K562 (cell line): Measurements from ENCODE around the gene XIRP1. TPM values are rescaled to one million over a fixed set of nuclear protein-coding genes. Genes with fewer than 3 reads are reported as not detected.

Experiments
- EHMT2 ChIP-seq: fragments of 450-650 bp; IDR thresholded peaks from 2 replicates; pipeline ENCODE4 v1.6.1; 2018; ENCODE audit warnings: antibody characterized with exemption
- EP400 ChIP-seq: fragments of 450-650 bp; IDR thresholded peaks from 2 replicates; pipeline ENCODE4 v1.6.1; 2017; ENCODE audit warnings: antibody characterized with exemption, mild to moderate bottlenecking, moderate library complexity
- PTRF ChIP-seq: fragments of 450-650 bp; IDR thresholded peaks from 2 replicates; pipeline ENCODE4 v1.6.1; 2016; ENCODE audit warnings: mild to moderate bottlenecking, missing genetic modification characterization, missing compliant biosample characterization
- SPI1 ChIP-seq: IDR thresholded peaks from 2 replicates; pipeline ENCODE4 v1.6.1; 2011; ENCODE audit warnings: low read depth, low read length, control low read depth, borderline replicate concordance
- TEAD2 ChIP-seq: fragments of 450-650 bp; IDR thresholded peaks from 2 replicates; pipeline ENCODE4 v1.6.1; 2016; ENCODE audit warnings: missing genetic modification characterization, control low read depth, missing compliant biosample characterization
- XRCC3 ChIP-seq: fragments of 450-650 bp; IDR thresholded peaks from 2 replicates; pipeline ENCODE4 v1.6.1; 2017; ENCODE audit warnings: mild to moderate bottlenecking, moderate library complexity
- ZNF347 ChIP-seq: fragments of 450-650 bp; formaldehyde crosslinking; IDR thresholded peaks from 2 replicates; pipeline ENCODE4 v1.4.0; 2020; ENCODE audit warnings: low read depth, mild to moderate bottlenecking, moderate library complexity
- polyA plus RNA-seq, 8 experiments: library from polyadenylated mRNA; depleted of rRNA in 4 of 8; stranded (reverse) in 5 of 8; unstranded in 3 of 8; fragments of >200 nt; fragmentation: Nextera tagmentation in 2 of 8; fragmentation: Illumina TruSeq in 1 of 8; extraction: Ambion mirVana in 2 of 8; extraction: Trizol in 1 of 8; gene quantifications; 2 replicates each; pipeline versions ENCODE4 v1.2.1 to v1.2.3, GENCODE V29; 2011 to 2014; ENCODE audit warnings: inconsistent platforms in 1 of 8, missing spikeins in 1 of 8
- total RNA-seq, 7 experiments: library from RNA; depleted of rRNA in 6 of 7; stranded (reverse); fragments of >200 nt in 6 of 7; fragmentation: Illumina TruSeq in 2 of 7; extraction: Trizol in 2 of 7; gene quantifications; 2 replicates each; pipeline versions ENCODE4 v1.2.1 to v1.2.3, GENCODE V29; 2011 to 2021; ENCODE audit warnings: low replicate concordance in 1 of 7
- TF ChIP-seq, protein P1 (sequence below), 2 experiments: fragments of 450-650 bp; formaldehyde crosslinking in 1 of 2; IDR thresholded peaks; 2 replicates each; pipeline versions ENCODE4 v1.4.0 to v1.6.1; 2014 to 2020; ENCODE audit warnings: mild to moderate bottlenecking in 2 of 2, borderline replicate concordance in 1 of 2, low read depth in 1 of 2
- TF ChIP-seq, protein P2 (sequence below): fragments of 450-650 bp; IDR thresholded peaks from 2 replicates; pipeline ENCODE4 v1.6.1; 2017; ENCODE audit warnings: mild to moderate bottlenecking, moderate library complexity
- TF ChIP-seq, protein P3 (sequence below), 2 experiments: fragments of 450-650 bp; IDR thresholded peaks; 2 replicates each; pipeline ENCODE4 v1.6.1; 2018; ENCODE audit warnings: mild to moderate bottlenecking in 2 of 2, low read depth in 1 of 2; ENCODE audit not compliant: partially characterized antibody in 2 of 2

XIRP1 gene
- total and polyA plus RNA-seq, 9 of the 15 experiments (the other 6 are each of a cell fraction or from before 2014, with no cell fraction given) = 0.03 to 0.27 (median 0.08) TPM; not detected in 3

DNA sequence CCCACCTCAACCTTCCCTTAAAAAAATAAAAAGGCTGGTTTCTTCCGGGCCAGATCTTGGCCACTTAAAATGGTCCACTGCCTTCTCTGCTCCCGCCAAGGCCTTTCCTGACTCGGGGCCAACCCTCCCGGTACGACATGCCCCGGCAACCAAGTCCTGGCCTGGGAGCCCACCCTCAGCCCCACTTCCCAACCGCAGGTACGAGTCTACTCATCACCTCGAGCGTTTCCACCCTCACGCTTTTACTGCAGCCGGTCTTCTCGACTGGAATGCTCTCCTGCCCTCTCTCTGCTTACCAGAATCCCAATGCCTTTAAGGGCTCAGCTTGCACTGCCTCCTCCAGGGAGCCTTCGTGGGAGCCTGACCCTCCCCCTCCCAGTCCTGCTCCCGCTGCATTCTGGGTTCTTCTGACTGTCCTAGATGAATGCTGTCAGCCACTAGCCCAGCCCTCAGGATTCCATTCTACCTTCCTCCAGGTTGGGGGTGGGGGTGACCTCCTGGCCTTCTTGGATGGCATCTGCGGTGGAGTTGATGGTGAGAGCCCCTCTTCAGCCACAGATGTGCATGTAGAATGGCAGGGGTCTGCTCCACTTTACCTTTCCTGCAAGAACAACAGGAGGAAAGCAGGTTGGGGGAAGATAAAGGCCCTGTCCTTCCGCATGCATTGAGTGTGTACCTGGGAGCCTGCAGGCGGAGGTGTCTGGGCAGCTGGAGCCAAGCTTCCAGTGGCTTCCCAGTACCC lies 37.9 kb downstream of the XIRP1 start (continued):
- TF ChIP-seq, protein P1, sequence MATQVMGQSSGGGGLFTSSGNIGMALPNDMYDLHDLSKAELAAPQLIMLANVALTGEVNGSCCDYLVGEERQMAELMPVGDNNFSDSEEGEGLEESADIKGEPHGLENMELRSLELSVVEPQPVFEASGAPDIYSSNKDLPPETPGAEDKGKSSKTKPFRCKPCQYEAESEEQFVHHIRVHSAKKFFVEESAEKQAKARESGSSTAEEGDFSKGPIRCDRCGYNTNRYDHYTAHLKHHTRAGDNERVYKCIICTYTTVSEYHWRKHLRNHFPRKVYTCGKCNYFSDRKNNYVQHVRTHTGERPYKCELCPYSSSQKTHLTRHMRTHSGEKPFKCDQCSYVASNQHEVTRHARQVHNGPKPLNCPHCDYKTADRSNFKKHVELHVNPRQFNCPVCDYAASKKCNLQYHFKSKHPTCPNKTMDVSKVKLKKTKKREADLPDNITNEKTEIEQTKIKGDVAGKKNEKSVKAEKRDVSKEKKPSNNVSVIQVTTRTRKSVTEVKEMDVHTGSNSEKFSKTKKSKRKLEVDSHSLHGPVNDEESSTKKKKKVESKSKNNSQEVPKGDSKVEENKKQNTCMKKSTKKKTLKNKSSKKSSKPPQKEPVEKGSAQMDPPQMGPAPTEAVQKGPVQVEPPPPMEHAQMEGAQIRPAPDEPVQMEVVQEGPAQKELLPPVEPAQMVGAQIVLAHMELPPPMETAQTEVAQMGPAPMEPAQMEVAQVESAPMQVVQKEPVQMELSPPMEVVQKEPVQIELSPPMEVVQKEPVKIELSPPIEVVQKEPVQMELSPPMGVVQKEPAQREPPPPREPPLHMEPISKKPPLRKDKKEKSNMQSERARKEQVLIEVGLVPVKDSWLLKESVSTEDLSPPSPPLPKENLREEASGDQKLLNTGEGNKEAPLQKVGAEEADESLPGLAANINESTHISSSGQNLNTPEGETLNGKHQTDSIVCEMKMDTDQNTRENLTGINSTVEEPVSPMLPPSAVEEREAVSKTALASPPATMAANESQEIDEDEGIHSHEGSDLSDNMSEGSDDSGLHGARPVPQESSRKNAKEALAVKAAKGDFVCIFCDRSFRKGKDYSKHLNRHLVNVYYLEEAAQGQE (IDR thresholded peaks at IDR 0.05; ENCODE audit: borderline replicate concordance) = no peak
- TF ChIP-seq, protein P1 (CRISPR knock-in tag; IDR thresholded peaks at IDR 0.05; ENCODE audit: low read depth) = no peak
- TF ChIP-seq, protein P2, sequence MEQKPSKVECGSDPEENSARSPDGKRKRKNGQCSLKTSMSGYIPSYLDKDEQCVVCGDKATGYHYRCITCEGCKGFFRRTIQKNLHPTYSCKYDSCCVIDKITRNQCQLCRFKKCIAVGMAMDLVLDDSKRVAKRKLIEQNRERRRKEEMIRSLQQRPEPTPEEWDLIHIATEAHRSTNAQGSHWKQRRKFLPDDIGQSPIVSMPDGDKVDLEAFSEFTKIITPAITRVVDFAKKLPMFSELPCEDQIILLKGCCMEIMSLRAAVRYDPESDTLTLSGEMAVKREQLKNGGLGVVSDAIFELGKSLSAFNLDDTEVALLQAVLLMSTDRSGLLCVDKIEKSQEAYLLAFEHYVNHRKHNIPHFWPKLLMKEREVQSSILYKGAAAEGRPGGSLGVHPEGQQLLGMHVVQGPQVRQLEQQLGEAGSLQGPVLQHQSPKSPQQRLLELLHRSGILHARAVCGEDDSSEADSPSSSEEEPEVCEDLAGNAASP = no peak
- TF ChIP-seq EP400 (no peak), XRCC3 (no peak), SPI1 (no peak), ZNF347 (CRISPR knock-in tag) (no peak), EHMT2 (peak; percentile 33; the same call in 1 of the 2 replicates), PTRF (tag) (no peak), TEAD2 (no peak)
- TF ChIP-seq, protein P3, sequence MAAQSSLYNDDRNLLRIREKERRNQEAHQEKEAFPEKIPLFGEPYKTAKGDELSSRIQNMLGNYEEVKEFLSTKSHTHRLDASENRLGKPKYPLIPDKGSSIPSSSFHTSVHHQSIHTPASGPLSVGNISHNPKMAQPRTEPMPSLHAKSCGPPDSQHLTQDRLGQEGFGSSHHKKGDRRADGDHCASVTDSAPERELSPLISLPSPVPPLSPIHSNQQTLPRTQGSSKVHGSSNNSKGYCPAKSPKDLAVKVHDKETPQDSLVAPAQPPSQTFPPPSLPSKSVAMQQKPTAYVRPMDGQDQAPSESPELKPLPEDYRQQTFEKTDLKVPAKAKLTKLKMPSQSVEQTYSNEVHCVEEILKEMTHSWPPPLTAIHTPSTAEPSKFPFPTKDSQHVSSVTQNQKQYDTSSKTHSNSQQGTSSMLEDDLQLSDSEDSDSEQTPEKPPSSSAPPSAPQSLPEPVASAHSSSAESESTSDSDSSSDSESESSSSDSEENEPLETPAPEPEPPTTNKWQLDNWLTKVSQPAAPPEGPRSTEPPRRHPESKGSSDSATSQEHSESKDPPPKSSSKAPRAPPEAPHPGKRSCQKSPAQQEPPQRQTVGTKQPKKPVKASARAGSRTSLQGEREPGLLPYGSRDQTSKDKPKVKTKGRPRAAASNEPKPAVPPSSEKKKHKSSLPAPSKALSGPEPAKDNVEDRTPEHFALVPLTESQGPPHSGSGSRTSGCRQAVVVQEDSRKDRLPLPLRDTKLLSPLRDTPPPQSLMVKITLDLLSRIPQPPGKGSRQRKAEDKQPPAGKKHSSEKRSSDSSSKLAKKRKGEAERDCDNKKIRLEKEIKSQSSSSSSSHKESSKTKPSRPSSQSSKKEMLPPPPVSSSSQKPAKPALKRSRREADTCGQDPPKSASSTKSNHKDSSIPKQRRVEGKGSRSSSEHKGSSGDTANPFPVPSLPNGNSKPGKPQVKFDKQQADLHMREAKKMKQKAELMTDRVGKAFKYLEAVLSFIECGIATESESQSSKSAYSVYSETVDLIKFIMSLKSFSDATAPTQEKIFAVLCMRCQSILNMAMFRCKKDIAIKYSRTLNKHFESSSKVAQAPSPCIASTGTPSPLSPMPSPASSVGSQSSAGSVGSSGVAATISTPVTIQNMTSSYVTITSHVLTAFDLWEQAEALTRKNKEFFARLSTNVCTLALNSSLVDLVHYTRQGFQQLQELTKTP (IDR thresholded peaks at IDR 0.05; ENCODE audit: low read depth in 1 of 2, partially characterized antibody in 2 of 2) = peak; percentile 54 to 55
